Muscle of back (tissue), 11 donors: ENCODE measurements around the gene LSM4. TPM values are rescaled to one million over a fixed set of nuclear protein-coding genes. Genes with fewer than 3 reads are reported as not detected.

Source experiments
- DNase-seq, 3 donors: peaks; one replicate each; pipeline versions ENCODE4 v3.0.0 to v3.0.0-alpha.2; 2013
- polyA plus RNA-seq, 10 donors: library from polyadenylated mRNA; unstranded; fragments of 120-200 nt; gene quantifications; one replicate each; pipeline ENCODE4 v1.2.1, GENCODE V29; 2013; ENCODE audit not compliant: insufficient read length in 10 of 10

Gene LSM4
- polyA plus RNA-seq, 10 donors = 65.1 to 100 (median 78.1) TPM

- no peak for DNase-seq
These were observed 9.5 kb downstream of the LSM4 start for GRCh38 chr19:18313398-18313797.

GRCh38 chr19:18312092-18312534, 10.8 kb downstream of the LSM4 start:
- no peak for DNase-seq

GRCh38 chr19:18311502-18312091, 11.3 kb downstream of the LSM4 start:
- DNase-seq = no peak

GRCh38 chr19:18310966-18311365, 11.9 kb downstream of the LSM4 start:
- no peak for DNase-seq

GRCh38 chr19:18310118-18310909, 12.6 kb downstream of the LSM4 start:
- DNase-seq = no peak

- DNase-seq = no peak
These were observed 13.3 kb downstream of the LSM4 start for GRCh38 chr19:18309525-18310064.

GRCh38 chr19:18308948-18309325, 13.9 kb downstream of the LSM4 start:
- no peak for DNase-seq

- DNase-seq = no peak
These were observed 14.6 kb downstream of the LSM4 start for GRCh38 chr19:18308051-18308947.

- no peak for DNase-seq
These were observed 15.6 kb downstream of the LSM4 start for GRCh38 chr19:18307271-18307681.

- DNase-seq = no peak
These were observed 16.0 kb downstream of the LSM4 start for GRCh38 chr19:18306888-18307260.

- DNase-seq = no peak
These were observed 16.5 kb downstream of the LSM4 start for GRCh38 chr19:18306209-18306887.

GRCh38 chr19:18304458-18305310, 18.2 kb downstream of the LSM4 start:
- peak; percentile 82 to 95 (median 89) for DNase-seq

- no peak for DNase-seq
These were observed 18.7 kb downstream of the LSM4 start for GRCh38 chr19:18304208-18304457.

GRCh38 chr19:18301718-18302111, 21.2 kb downstream of the LSM4 start:
- DNase-seq = no peak

- peak in 2 of 3 donors; percentile 55 to 64 for DNase-seq
These were observed 21.8 kb downstream of the LSM4 start for GRCh38 chr19:18300930-18301717.

- no peak for DNase-seq
These were observed 23.2 kb downstream of the LSM4 start for GRCh38 chr19:18299654-18300053.

- no peak for DNase-seq
These were observed 24.3 kb downstream of the LSM4 start for GRCh38 chr19:18298601-18299000.

- no peak for DNase-seq
These were observed 25.6 kb downstream of the LSM4 start for GRCh38 chr19:18297308-18297707.

GRCh38 chr19:18295034-18295451, 27.8 kb downstream of the LSM4 start:
- no peak for DNase-seq

- no peak for DNase-seq
These were observed 28.4 kb downstream of the LSM4 start for GRCh38 chr19:18294467-18294864.
